GM12878 (cell line): ENCODE results near the gene POTEF. TPM values are rescaled to one million over a fixed set of nuclear protein-coding genes. Genes with fewer than 3 reads are reported as not detected.
"Not testable (repeated sequence)": the region's sequence is repeated elsewhere in the genome, so short reads cannot be mapped to it uniquely, and the experiment has no call there.

Experiments used
- ATAC-seq: fragments of 200-7000 bp; cut with Tn5 transposase; 3 replicates; pipeline ENCODE4 v1.9.1; 2020; ENCODE audit warnings: mild to moderate bottlenecking, moderate library complexity
- BruUV-seq: library from RNA; stranded (reverse); fragments of 400-500 nt; replicated peaks from 2 replicates; lab custom pipeline; 2021; lab: Mats Ljungman, UMichigan
- CTCF ChIA-PET: fragments of 300-600 bp; sonication (Branson Sonifier 250); formaldehyde crosslinking; extraction: SDS; loops from one replicate; lab custom pipeline; 2021; ENCODE audit warnings: inconsistent platforms; lab: Yijun Ruan, JAX
- POLR2A ChIA-PET: fragments of 350-600 bp; formaldehyde crosslinking; extraction: SDS; loops from one replicate; lab custom pipeline; 2021; ENCODE audit warnings: inconsistent platforms; lab: Charles Lee
- RAD21 ChIA-PET: fragments of 300-600 bp; sonication (Branson Sonifier 250); formaldehyde crosslinking; loops from one replicate; lab custom pipeline; 2023; ENCODE audit warnings: antibody characterized with exemption; ENCODE audit not compliant: unreplicated experiment; lab: Charles Lee
- SMC1A ChIA-PET: fragments of 300-600 bp; sonication (Branson Sonifier 250); formaldehyde crosslinking; loops from one replicate; lab custom pipeline; 2023; ENCODE audit not compliant: unreplicated experiment, uncharacterized antibody; lab: Charles Lee
- DNase-seq: peaks from one replicate; pipeline ENCODE4 v3.0.0-alpha.2; 2011; ENCODE audit warnings: low read depth, low spot score
- FAIRE-seq: peaks from 3 replicates; lab custom pipeline; 2011; peaks lifted over from hg19 to GRCh38; lab: Jason Lieb, UNC
- H2AFZ ChIP-seq: 2 replicates; pipeline ENCODE4 v1.6.0; 2011; ENCODE audit warnings: low read depth, low read length, control low read depth; ENCODE audit not compliant: control insufficient read depth
- H3K27ac ChIP-seq: 2 replicates; pipeline ENCODE4 v1.5.1; 2011; ENCODE audit warnings: control low read depth; ENCODE audit not compliant: control insufficient read depth, insufficient read depth
- H3K27me3 ChIP-seq, 2 experiments: replicated peaks in 1 of 2; 2 replicates each; pipeline versions ENCODE4 v1.6.0 to v1.6.1; 2011; ENCODE audit warnings: low read length in 1 of 2; ENCODE audit not compliant: control insufficient read depth in 2 of 2, insufficient read depth in 2 of 2
- H3K36me3 ChIP-seq, 2 experiments: 2 replicates each; pipeline ENCODE4 v1.5.1; 2011; ENCODE audit warnings: low read length in 1 of 2; ENCODE audit not compliant: control insufficient read depth in 2 of 2, insufficient read depth in 2 of 2
- H3K4me1 ChIP-seq: 2 replicates; pipeline ENCODE4 v1.6.1; 2011; ENCODE audit warnings: mild to moderate bottlenecking, low read length, moderate library complexity, mixed read lengths; ENCODE audit not compliant: control insufficient read depth, insufficient read depth
- H3K4me2 ChIP-seq: 2 replicates; pipeline ENCODE4 v1.6.0; 2011; ENCODE audit warnings: control low read depth; ENCODE audit not compliant: control insufficient read depth, insufficient read depth
- H3K4me3 ChIP-seq: fragments of 200-600 bp; sonication (generic); 2 replicates; pipeline ENCODE4 v1.5.1; 2016
- H3K79me2 ChIP-seq: 2 replicates; pipeline ENCODE4 v1.6.0; 2011; ENCODE audit warnings: low read length; ENCODE audit not compliant: control insufficient read depth, insufficient read depth
- H3K9ac ChIP-seq: 2 replicates; pipeline ENCODE4 v1.8.0; 2011; ENCODE audit warnings: low read length, control low read depth, mixed read lengths; ENCODE audit not compliant: control insufficient read depth, insufficient read depth
- H3K9me3 ChIP-seq: replicated peaks from 3 replicates; pipeline ENCODE4 v1.5.1; 2011; ENCODE audit warnings: mild to moderate bottlenecking, low read length; ENCODE audit not compliant: control insufficient read depth, insufficient read depth
- H4K20me1 ChIP-seq: 2 replicates; pipeline ENCODE4 v1.6.0; 2011; ENCODE audit not compliant: control insufficient read depth, insufficient read depth
- NRF1 ChIP-seq: conservative IDR thresholded peaks from 2 replicates; pipeline ENCODE4 v1.6.1; 2011; ENCODE audit warnings: mild to moderate bottlenecking, low read depth, low read length, improper control_type of control experiment
- SIN3A ChIP-seq: IDR thresholded peaks from 2 replicates; pipeline ENCODE4 v1.6.1; 2012; ENCODE audit warnings: low read depth, low read length, improper control_type of control experiment
- SPI1 ChIP-seq: IDR thresholded peaks from 2 replicates; pipeline ENCODE4 v1.6.1; 2011; ENCODE audit warnings: low read depth, mild to moderate bottlenecking, low read length, moderate library complexity, borderline replicate concordance; ENCODE audit not compliant: insufficient read depth
- TCF7 ChIP-seq: IDR thresholded peaks from 2 replicates; pipeline ENCODE4 v1.6.1; 2014; ENCODE audit warnings: antibody characterized with exemption, borderline replicate concordance
- ZSCAN29 ChIP-seq: fragments of 450-650 bp; IDR thresholded peaks from 2 replicates; pipeline ENCODE4 v1.6.1; 2017; ENCODE audit warnings: mild to moderate bottlenecking, moderate library complexity
- WGBS: methylation state at CpG from one replicate; pipeline ENCODE4 v1.1.6; 2016; ENCODE audit warnings: low lambda C conversion rate; ENCODE audit not compliant: insufficient replicate concordance, insufficient coverage; ENCODE audit errors: missing lambda C conversion rate; 5-methylcytosine and 5-hydroxymethylcytosine counted together
- in situ Hi-C: fragments of 300-500 bp; cut with MboI; formaldehyde crosslinking; loops from 9 replicates; pipeline ENCODE4 v1.14.3; 2018; ENCODE audit warnings: mixed read lengths
- intact Hi-C: fragments of 100-400 bp; cut with micrococcal nuclease; formaldehyde crosslinking; loops from one replicate; pipeline ENCODE4 v1.14.2; 2022; ENCODE audit not compliant: unreplicated experiment
- polyA plus RNA-seq, 11 experiments: library from polyadenylated mRNA; depleted of rRNA in 4 of 11; unstranded in 6 of 11; stranded (reverse) in 5 of 11; fragments of >200 nt; fragmentation: Nextera tagmentation in 4 of 11; fragmentation: Illumina TruSeq in 1 of 11; extraction: Ambion mirVana in 4 of 11; extraction: Trizol in 1 of 11; gene quantifications; 1 replicate in 1 of 11; 2 replicates in 10 of 11; pipeline versions ENCODE4 v1.2.1 to v1.2.3, GENCODE V29; 2011 to 2016; ENCODE audit warnings: inconsistent platforms in 2 of 11, missing spikeins in 2 of 11, low read depth in 1 of 11
- total RNA-seq, 4 experiments: library from RNA; depleted of rRNA in 3 of 4; stranded (reverse); fragments of >200 nt in 3 of 4; fragmentation: Illumina TruSeq in 1 of 4; extraction: Trizol in 1 of 4; gene quantifications; 2 replicates each; pipeline versions ENCODE4 v1.2.1 to v1.2.3, GENCODE V29; 2013 to 2021
- TF ChIP-seq, protein P1 (sequence below): fragments of 150-350 bp; IDR thresholded peaks from 2 replicates; pipeline ENCODE4 v1.6.1; 2014; ENCODE audit warnings: mild to moderate bottlenecking, low read depth, low read length
- TF ChIP-seq, protein P2 (sequence below): fragments of 450-650 bp; IDR thresholded peaks from 2 replicates; pipeline ENCODE4 v1.6.1; 2017; ENCODE audit warnings: mild to moderate bottlenecking, moderate library complexity

Gene POTEF
- total and polyA plus RNA-seq, 10 of the 15 experiments (the other 5 are each of a cell fraction or from before 2014, with no cell fraction given) = 0.03 TPM; not detected in 9

DNA sequence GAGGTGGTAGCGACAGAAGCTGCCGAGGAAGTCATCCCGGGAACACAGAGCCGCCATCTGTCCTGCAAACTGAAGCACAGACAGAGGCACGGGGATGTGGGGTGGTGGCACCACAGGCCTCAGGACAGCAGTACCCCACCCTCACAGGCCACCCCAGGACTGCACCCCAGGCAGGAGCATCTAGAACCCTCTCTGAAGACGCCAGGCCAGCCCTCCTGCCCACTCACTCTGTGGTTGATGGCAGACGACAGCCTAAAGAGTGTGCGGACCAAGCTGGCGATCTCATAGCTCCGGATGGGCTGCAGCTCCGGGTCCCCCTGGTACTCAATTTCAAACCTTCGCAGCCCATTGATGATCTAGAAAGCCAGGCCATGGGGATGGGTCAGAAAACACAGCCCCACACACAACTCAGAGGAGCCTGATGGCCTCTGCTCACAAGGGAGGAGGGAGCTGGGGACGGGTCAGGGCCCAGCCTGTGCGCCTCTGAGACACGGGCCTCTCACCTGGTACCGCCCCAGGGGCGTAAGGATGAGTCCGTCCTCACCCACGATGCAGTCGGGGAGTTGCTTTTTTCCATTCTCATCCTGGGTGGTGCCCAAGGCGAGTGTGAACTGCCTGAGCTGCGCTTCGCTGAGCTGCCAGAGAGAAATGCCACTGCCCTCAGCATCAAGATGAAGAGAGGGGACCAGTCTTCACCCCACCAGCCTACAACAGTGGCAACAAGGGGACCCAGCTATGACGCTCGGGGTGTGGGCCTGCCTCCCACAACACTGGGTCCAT, 24.0 kb upstream of the POTEF start:
- Histone ChIP-seq H4K20me1 (no peaks in the 10 kb centered on the region), H3K4me2 (no peak overlapping the region), H3K9me3 (no peaks in the 10 kb centered on the region), H3K36me3 (peaks cover 0 to 21% of the 10 kb centered on the region in 2 experiments; a peak in 2 of 4 replicates), H3K4me1 (peaks cover 9% of the 10 kb centered on the region), H3K27me3 (no peaks in the 10 kb centered on the region), H3K4me3 (no peak overlapping the region), H3K27ac (no peak overlapping the region), H3K9ac (no peak overlapping the region), H3K79me2 (no peaks in the 10 kb centered on the region), H2AFZ (no peak overlapping the region)
- in situ Hi-C loops (loop anchor here (10.0 kb wide), 1 partner anchor 1522 kb away; no protein-coding TSS in a partner anchor), intact Hi-C loops (no loop called here)
- ChIA-PET CTCF (no interaction called here), RAD21 (no interaction called here), SMC1A (no interaction called here), POLR2A (interaction anchor here (0.5 kb wide), 1 partner anchor 819 kb away, joined by 11 read pairs; no protein-coding TSS in a partner anchor)
- BruUV-seq = no TSS peak
- TF ChIP-seq, protein P1, sequence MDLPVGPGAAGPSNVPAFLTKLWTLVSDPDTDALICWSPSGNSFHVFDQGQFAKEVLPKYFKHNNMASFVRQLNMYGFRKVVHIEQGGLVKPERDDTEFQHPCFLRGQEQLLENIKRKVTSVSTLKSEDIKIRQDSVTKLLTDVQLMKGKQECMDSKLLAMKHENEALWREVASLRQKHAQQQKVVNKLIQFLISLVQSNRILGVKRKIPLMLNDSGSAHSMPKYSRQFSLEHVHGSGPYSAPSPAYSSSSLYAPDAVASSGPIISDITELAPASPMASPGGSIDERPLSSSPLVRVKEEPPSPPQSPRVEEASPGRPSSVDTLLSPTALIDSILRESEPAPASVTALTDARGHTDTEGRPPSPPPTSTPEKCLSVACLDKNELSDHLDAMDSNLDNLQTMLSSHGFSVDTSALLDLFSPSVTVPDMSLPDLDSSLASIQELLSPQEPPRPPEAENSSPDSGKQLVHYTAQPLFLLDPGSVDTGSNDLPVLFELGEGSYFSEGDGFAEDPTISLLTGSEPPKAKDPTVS = no peak
- TF ChIP-seq SPI1 (no peak), ZSCAN29 (no peak), NRF1 (no peak), TCF7 (no peak), SIN3A (no peak)
- TF ChIP-seq, protein P2, sequence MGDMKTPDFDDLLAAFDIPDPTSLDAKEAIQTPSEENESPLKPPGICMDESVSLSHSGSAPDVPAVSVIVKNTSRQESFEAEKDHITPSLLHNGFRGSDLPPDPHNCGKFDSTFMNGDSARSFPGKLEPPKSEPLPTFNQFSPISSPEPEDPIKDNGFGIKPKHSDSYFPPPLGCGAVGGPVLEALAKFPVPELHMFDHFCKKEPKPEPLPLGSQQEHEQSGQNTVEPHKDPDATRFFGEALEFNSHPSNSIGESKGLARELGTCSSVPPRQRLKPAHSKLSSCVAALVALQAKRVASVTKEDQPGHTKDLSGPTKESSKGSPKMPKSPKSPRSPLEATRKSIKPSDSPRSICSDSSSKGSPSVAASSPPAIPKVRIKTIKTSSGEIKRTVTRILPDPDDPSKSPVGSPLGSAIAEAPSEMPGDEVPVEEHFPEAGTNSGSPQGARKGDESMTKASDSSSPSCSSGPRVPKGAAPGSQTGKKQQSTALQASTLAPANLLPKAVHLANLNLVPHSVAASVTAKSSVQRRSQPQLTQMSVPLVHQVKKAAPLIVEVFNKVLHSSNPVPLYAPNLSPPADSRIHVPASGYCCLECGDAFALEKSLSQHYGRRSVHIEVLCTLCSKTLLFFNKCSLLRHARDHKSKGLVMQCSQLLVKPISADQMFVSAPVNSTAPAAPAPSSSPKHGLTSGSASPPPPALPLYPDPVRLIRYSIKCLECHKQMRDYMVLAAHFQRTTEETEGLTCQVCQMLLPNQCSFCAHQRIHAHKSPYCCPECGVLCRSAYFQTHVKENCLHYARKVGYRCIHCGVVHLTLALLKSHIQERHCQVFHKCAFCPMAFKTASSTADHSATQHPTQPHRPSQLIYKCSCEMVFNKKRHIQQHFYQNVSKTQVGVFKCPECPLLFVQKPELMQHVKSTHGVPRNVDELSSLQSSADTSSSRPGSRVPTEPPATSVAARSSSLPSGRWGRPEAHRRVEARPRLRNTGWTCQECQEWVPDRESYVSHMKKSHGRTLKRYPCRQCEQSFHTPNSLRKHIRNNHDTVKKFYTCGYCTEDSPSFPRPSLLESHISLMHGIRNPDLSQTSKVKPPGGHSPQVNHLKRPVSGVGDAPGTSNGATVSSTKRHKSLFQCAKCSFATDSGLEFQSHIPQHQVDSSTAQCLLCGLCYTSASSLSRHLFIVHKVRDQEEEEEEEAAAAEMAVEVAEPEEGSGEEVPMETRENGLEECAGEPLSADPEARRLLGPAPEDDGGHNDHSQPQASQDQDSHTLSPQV = no peak
- no peak for DNase-seq
- no peak for ATAC-seq
- 94% methylated on average over 25 of the region's 25 CpGs for WGBS
- FAIRE-seq = no peak

DNA sequence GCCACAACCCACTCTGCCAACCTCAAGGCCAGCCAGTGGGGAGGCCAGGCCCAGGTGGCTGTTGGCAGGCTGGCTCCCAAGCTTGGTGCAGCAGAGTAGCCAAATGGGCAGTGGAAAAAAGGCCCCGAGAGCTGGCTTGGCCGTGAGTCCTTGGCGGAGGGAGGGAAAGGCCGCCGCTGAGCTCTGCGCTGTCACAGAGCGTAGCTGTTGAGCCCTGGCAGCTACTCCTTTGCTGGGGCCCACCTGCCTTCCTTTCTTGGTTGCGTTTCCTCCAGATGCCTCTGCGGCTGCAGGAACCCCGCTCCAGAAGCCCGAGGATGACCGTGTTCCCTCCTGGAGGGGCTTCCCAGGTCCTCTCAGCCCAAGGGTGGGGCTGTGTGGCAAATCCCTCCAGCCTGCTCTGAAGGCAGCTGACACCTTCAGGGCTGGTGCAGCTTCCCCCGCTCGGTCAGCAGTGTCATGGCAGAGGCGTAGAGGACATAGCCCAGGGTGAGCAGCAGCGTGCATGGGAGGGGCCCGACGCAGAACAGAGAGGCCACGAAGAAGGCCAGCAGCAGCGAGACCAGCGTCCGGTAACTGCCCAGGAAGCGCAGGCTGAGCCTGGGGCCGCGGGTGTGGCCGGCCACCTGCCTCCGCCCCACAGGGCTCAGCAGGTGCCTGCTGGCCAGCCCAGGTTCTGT, 23.3 kb upstream of the POTEF start:
- H3K4me3 ChIP-seq, H3K4me1 ChIP-seq, DNase-seq, H3K27me3 ChIP-seq, ATAC-seq, H2AFZ ChIP-seq, H3K4me2 ChIP-seq, H3K79me2 ChIP-seq, H3K9ac ChIP-seq, intact Hi-C loops, CTCF ChIA-PET, BruUV-seq, H3K27ac ChIP-seq, FAIRE-seq, RAD21 ChIA-PET, H4K20me1 ChIP-seq, H3K9me3 ChIP-seq, SMC1A ChIA-PET: not testable (repeated sequence)
- POLR2A ChIA-PET = interaction anchor here (0.5 kb wide), 1 partner anchor 819 kb away, joined by 11 read pairs; no protein-coding TSS in a partner anchor
- WGBS = 98% methylated on average over 10 of the region's 27 CpGs
- in situ Hi-C loops = loop anchor here (10.0 kb wide), 1 partner anchor 1523 kb away; no protein-coding TSS in a partner anchor
- H3K36me3 ChIP-seq = peaks cover 0 to 19% of the 10 kb centered on the region in 2 experiments; a peak in 2 of 4 replicates
